M059J (cell line): ENCODE data around the gene MSH4. TPM values are rescaled to one million over a fixed set of nuclear protein-coding genes. Genes with fewer than 3 reads are reported as not detected.
"Not testable (repeated sequence)": the region's sequence is repeated elsewhere in the genome, so short reads cannot be mapped to it uniquely, and the experiment has no call there.

Experiments
- DNase-seq: peaks from one replicate; pipeline ENCODE4 v3.0.0-alpha.2; 2012; ENCODE audit warnings: low read depth
- total RNA-seq: library from RNA; depleted of rRNA; stranded (reverse); fragments of >200 nt; shearing (Covaris generic); gene quantifications from 2 replicates; pipeline ENCODE4 v1.2.3, GENCODE V29; 2014; rRNA removed

MSH4 gene
- total RNA-seq = not detected in 2 replicates

GRCh38 chr1:75796376-75797272, at the start of gene MSH4:
MSH4 (plus strand) TSS chr1:75796882; CDS start chr1:75796986, 104 bp downstream.
- peak; percentile 21 for DNase-seq

GRCh38 chr1:75757210-75757609, 39.5 kb upstream of the MSH4 start:
- not testable (repeated sequence) for DNase-seq

- DNase-seq = not testable (repeated sequence)
These were observed 38.1 kb upstream of the MSH4 start for GRCh38 chr1:75758543-75758942.

- DNase-seq = no peak
These were observed 32.5 kb upstream of the MSH4 start for GRCh38 chr1:75764057-75764655.

- peak; percentile 74 for DNase-seq
These were observed 30.9 kb upstream of the MSH4 start for GRCh38 chr1:75765697-75766355.

GRCh38 chr1:75768016-75768415, 28.7 kb upstream of the MSH4 start:
- DNase-seq = peak; percentile 18

- DNase-seq = no peak
These were observed 25.9 kb upstream of the MSH4 start for GRCh38 chr1:75770761-75771160.

GRCh38 chr1:75771978-75772377, 24.7 kb upstream of the MSH4 start:
- DNase-seq = no peak

GRCh38 chr1:75777812-75778211, 18.9 kb upstream of the MSH4 start:
- not testable (repeated sequence) for DNase-seq

- DNase-seq = not testable (repeated sequence)
These were observed 18.0 kb upstream of the MSH4 start for GRCh38 chr1:75778694-75779093.

GRCh38 chr1:75780183-75780582, 16.5 kb upstream of the MSH4 start:
- DNase-seq = not testable (repeated sequence)

GRCh38 chr1:75783920-75784319, 12.8 kb upstream of the MSH4 start:
- not testable (repeated sequence) for DNase-seq

- DNase-seq = no peak
These were observed 11.2 kb upstream of the MSH4 start for GRCh38 chr1:75785320-75785982.

- peak; percentile 91 for DNase-seq
These were observed 10.5 kb upstream of the MSH4 start, which contains the start of gene RABGGTB for GRCh38 chr1:75785983-75786853. RABGGTB (plus strand) TSS chr1:75786256; CDS start chr1:75786272, 16 bp downstream.

- no peak for DNase-seq
These were observed 9.7 kb upstream of the MSH4 start for GRCh38 chr1:75786901-75787493.

GRCh38 chr1:75787524-75787923, 9.2 kb upstream of the MSH4 start:
- DNase-seq = no peak

GRCh38 chr1:75789988-75790387, 6.7 kb upstream of the MSH4 start:
- DNase-seq = no peak

- DNase-seq = peak; percentile 38
These were observed 5.7 kb upstream of the MSH4 start for GRCh38 chr1:75791022-75791421.

GRCh38 chr1:75792091-75792490, 4.6 kb upstream of the MSH4 start:
- no peak for DNase-seq

- no peak for DNase-seq
These were observed 2.3 kb upstream of the MSH4 start for GRCh38 chr1:75794382-75794781.
